GM12801 (cell line): Measurements from ENCODE around the gene ABCA1.

Source experiments
- CTCF ChIP-seq: IDR thresholded peaks from one replicate; pipeline ENCODE4 v1.5.1; 2011; ENCODE audit warnings: control low read depth; ENCODE audit not compliant: insufficient read length; ENCODE audit errors: extremely low read depth

ABCA1 gene

GRCh38 chr9:104927912-104928740 lies at the start of gene ABCA1:
TSS of gene ABCA1 (minus strand) at chr9:104928155. CDS start at chr9:104903679, 24,476 bp downstream.
- TF ChIP-seq CTCF = no peak

- no peak for TF ChIP-seq CTCF
Observed at GRCh38 chr9:104977580-104977979, 49.6 kb upstream of the ABCA1 start.

GRCh38 chr9:104977168-104977567 lies 49.2 kb upstream of the ABCA1 start:
- TF ChIP-seq CTCF = no peak

- TF ChIP-seq CTCF = no peak
Observed at GRCh38 chr9:104974053-104974962, 46.4 kb upstream of the ABCA1 start.

- no peak for TF ChIP-seq CTCF
Observed at GRCh38 chr9:104972242-104972866, 44.4 kb upstream of the ABCA1 start.

GRCh38 chr9:104971511-104971910 lies 43.6 kb upstream of the ABCA1 start:
- TF ChIP-seq CTCF = no peak
